ENCODE measurements around the gene IYD.

The IYD gene

GRCh38 chr6:150336299-150336698 is 32.5 kb upstream of the IYD start:
- DNase-seq (ENCODE audit: insufficient read length, low spot score) (no peak), FAIRE-seq (no peak)
- TF ChIP-seq CTCF (IDR thresholded peaks at IDR 0.05; ENCODE audit: insufficient read depth, missing control alignments), result no peak

DNA sequence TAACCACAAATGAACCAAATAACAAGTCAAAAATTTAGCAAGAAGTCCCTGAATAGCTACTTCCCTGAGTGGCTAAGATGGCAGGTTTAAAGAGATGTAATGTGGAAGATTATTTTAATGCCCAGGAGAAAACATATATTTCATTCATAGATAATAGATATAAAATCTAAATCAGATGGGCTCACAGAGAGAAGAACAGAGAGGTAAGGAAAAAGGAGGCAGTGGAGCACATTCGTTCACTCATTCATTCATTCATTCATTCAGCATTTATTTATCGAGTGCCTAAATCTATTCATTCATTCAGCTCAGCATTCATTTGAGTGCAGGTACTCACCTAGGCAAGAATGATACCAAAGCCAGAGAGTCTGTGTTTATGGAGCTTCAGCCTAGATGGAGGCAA is 32.1 kb upstream of the IYD start:
- FAIRE-seq (no peak), DNase-seq (ENCODE audit: insufficient read length, low spot score) (no peak)
- no peak for TF ChIP-seq CTCF (IDR thresholded peaks at IDR 0.05; ENCODE audit: insufficient read depth, missing control alignments)

DNA sequence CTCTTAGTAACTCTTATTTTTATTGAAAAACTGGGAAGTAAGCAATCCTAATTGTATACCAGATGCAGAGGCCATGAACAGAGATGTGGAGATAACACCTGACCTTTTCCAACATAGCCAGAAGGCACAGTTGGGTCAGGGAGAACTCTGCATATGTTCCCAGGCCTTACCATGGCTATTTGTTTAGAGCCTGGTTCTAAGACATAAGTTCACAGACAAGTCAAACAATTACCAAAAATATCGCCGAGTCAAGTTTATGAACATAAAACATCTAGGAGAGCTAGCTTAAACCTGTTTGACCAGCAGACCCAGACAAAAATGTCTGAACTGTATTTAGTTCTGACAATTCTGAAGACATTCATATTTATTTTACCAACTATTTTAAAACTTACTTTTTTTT is 26.7 kb upstream of the IYD start:
- DNase-seq (ENCODE audit: insufficient read length, low spot score) (no peak), FAIRE-seq (no peak)
- no peak for TF ChIP-seq CTCF (IDR thresholded peaks at IDR 0.05; ENCODE audit: insufficient read depth, missing control alignments)

GRCh38 chr6:150343434-150343833 is 25.4 kb upstream of the IYD start:
- TF ChIP-seq CTCF (IDR thresholded peaks at IDR 0.05; ENCODE audit: insufficient read depth, missing control alignments), result no peak
- no peak for DNase-seq (ENCODE audit: insufficient read length, low spot score)
- no peak for FAIRE-seq

DNA sequence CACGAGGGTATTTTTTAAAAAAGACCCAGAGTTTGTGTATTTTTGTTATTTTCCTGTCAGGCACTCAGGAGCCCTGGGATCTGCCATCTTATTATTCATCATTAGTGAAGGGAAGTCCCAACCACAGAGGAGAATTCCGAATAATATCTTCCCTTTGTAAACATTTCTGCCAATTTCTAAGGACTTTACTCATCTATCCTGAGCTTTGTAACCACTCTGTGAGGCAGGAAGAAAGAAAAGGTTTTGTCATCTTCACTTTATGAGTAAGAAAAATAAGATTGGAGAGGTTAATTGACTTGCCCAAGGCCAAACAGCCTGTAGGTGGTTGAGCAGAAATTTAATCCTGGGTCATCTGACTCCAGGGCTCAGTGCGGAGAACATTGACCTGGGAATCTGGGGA is 23.0 kb upstream of the IYD start:
- no peak for TF ChIP-seq CTCF (IDR thresholded peaks at IDR 0.05; ENCODE audit: insufficient read depth, missing control alignments)
- no peak for FAIRE-seq
- no peak for DNase-seq (ENCODE audit: insufficient read length, low spot score)

DNA sequence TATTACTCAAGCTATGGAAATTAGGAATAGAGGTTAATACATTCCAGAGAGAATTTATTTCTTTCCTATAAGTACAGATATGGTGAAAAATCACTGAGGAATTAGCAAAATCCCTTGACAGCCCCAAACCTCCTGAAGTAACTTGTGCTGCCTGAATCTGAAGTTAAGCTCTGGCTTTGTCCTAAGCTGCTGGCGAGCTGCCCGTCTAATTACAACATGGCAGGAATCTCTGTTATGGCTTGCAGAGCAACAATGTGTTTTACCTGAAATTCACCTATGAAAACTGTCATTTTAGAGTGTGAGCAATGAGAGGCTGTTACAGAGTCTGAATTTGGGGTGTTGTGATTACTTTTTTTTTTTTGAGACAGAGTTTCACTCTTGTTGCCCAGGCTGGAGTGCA is 22.5 kb upstream of the IYD start:
- DNase-seq (ENCODE audit: insufficient read length, low spot score), result no peak
- no peak for FAIRE-seq

DNA sequence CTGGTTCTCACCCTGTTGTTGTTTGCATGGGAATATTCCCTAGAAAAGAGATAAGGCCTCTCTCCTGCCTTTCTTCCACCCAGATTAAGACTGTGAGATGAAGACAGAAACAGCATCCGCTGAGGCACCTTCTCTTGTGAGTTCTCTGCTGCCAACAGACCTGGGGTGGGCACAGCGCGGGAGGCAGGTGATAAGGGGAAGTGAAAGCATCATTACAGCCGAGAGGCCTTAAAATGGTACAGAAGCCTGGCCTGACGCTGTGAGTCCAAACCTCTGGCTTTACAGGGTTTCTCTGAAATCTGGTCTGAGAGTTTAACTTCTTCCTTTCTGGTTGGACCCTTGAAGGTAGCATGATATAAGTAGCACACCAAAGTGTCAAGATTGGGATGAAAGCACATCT is 21.0 kb upstream of the IYD start:
- DNase-seq (ENCODE audit: insufficient read length, low spot score) (no peak), FAIRE-seq (no peak)
- no peak for TF ChIP-seq CTCF (IDR thresholded peaks at IDR 0.05; ENCODE audit: insufficient read depth, missing control alignments)

More for the DNA sequence above, 22.5 kb upstream of the IYD start:
- no peak for TF ChIP-seq CTCF (IDR thresholded peaks at IDR 0.05; ENCODE audit: insufficient read depth, missing control alignments)

Measured in D721Med (cell line).